ENCODE data around the gene P3H2. TPM values are rescaled to one million over a fixed set of nuclear protein-coding genes. Genes with fewer than 3 reads are reported as not detected.

The P3H2 gene
- total RNA-seq, 5 donors from 2014 or later (not counting 1 experiment from before 2014, with no cell fraction given): 0.16 to 0.50 (median 0.35) TPM; not detected in 2

GRCh38 chr3:190026154-190026553, 94.5 kb downstream of the P3H2 start:
- Histone ChIP-seq H3K36me3 (ENCODE audit: control insufficient read depth in 2 of 2, extremely low read depth in 1 of 2, insufficient read depth in 1 of 2, low read length in 1 of 2) (no peaks in the 10 kb centered on the region), H3K4me1 (ENCODE audit: control insufficient read depth in 1 of 2, extremely low read depth in 1 of 2, insufficient read depth in 2 of 2, low read length in 2 of 2) (no peaks in the 10 kb centered on the region), H3K4me3 (ENCODE audit: control insufficient read depth in 1 of 2, extremely low read depth in 1 of 2, low read length in 1 of 2) (no peak overlapping the region), H3K9me3 (no peaks in the 10 kb centered on the region), H3K27me3 (replicated peaks in 1 of 2; ENCODE audit: control insufficient read depth in 2 of 2, extremely low read depth in 1 of 2, insufficient read depth in 2 of 2, low read length in 1 of 2) (peaks cover 0 to 2% of the 10 kb centered on the region in 2 experiments), H3K27ac (ENCODE audit: low read length) (no peak overlapping the region)
- Mint-ChIP-seq H3K36me3 (no peaks in the 10 kb centered on the region), H3K4me3 (no peak overlapping the region), H3K27ac (no peak overlapping the region), H3K9me3 (no peaks in the 10 kb centered on the region), H3K27me3 (peaks cover 18 to 19% of the 10 kb centered on the region in 2 donors), H3K4me1 (no peaks in the 10 kb centered on the region)
- ChIA-PET POLR2A (interaction anchor here in 1 of 2 donors (0.7 kb wide), 1 partner anchor 1341 kb away, joined by 3 read pairs; no protein-coding TSS in a partner anchor), CTCF (interaction anchor here in 1 of 2 donors (0.6 kb wide), 1 partner anchor 91 kb away, joined by 5 read pairs; no protein-coding TSS in a partner anchor)
- 80% methylated on average over 4 of the region's 6 CpGs for WGBS (ENCODE audit: insufficient coverage)
- DNase-seq (no peak), ATAC-seq (replicated peaks in 1 of 4) (no peak)

- CTCF ChIA-PET: no interaction called here
- DNase-seq (no peak), ATAC-seq (replicated peaks in 1 of 4) (no peak)
- Mint-ChIP-seq H3K4me3 (no peak overlapping the region), H3K27ac (no peak overlapping the region), H3K36me3 (no peaks in the 10 kb centered on the region), H3K9me3 (no peaks in the 10 kb centered on the region), H3K27me3 (peaks cover 18 to 26% of the 10 kb centered on the region in 2 donors), H3K4me1 (no peaks in the 10 kb centered on the region)
- Histone ChIP-seq H3K36me3 (ENCODE audit: control insufficient read depth in 2 of 2, extremely low read depth in 1 of 2, insufficient read depth in 1 of 2, low read length in 1 of 2) (no peaks in the 10 kb centered on the region), H3K27me3 (replicated peaks in 1 of 2; ENCODE audit: control insufficient read depth in 2 of 2, extremely low read depth in 1 of 2, insufficient read depth in 2 of 2, low read length in 1 of 2) (peaks cover 0 to 2% of the 10 kb centered on the region in 2 experiments), H3K27ac (ENCODE audit: low read length) (no peak overlapping the region), H3K9me3 (no peaks in the 10 kb centered on the region), H3K4me1 (ENCODE audit: control insufficient read depth in 1 of 2, extremely low read depth in 1 of 2, insufficient read depth in 2 of 2, low read length in 2 of 2) (no peaks in the 10 kb centered on the region), H3K4me3 (ENCODE audit: control insufficient read depth in 1 of 2, extremely low read depth in 1 of 2, low read length in 1 of 2) (no peak overlapping the region)
- POLR2A ChIA-PET: interaction anchor here in 1 of 2 donors (0.7 kb wide), 1 partner anchor 843 kb away, joined by 3 read pairs; no protein-coding TSS in a partner anchor
- no CpG with 5 or more reads among the region's 4 CpGs for WGBS (ENCODE audit: insufficient coverage)
Measured at GRCh38 chr3:190024912-190025311, 95.8 kb downstream of the P3H2 start.

DNA sequence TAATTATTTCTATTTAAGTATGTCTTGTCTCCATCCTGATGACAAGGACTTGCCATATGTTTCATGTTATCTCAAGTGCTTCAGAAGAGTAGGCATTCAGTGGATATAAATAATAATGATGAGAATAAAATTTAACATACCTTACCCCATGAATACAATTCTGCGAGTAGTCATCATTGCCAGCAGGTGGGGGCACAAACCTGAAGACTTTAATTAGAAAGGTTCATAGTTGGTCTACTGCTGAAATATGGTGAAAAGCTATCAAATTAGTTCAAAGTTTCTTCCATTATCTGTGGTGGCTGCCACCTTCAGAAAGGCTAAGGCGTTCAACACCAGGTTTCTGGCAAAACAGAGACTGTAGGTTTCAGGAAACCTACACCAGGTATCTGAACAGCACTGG, 100.9 kb downstream of the P3H2 start:
- no peaks in the 10 kb centered on the region for H3K9me3 Mint-ChIP-seq
- H3K4me3 Mint-ChIP-seq: no peak overlapping the region
- ATAC-seq (replicated peaks in 1 of 4): no peak
- no CpG with 5 or more reads among the region's 2 CpGs for WGBS (ENCODE audit: insufficient coverage)
- H3K27me3 Mint-ChIP-seq: peaks cover 13 to 25% of the 10 kb centered on the region in 2 donors
- Histone ChIP-seq H3K4me3 (ENCODE audit: control insufficient read depth in 1 of 2, extremely low read depth in 1 of 2, low read length in 1 of 2) (no peak overlapping the region), H3K9me3 (no peaks in the 10 kb centered on the region), H3K36me3 (ENCODE audit: control insufficient read depth in 2 of 2, extremely low read depth in 1 of 2, insufficient read depth in 1 of 2, low read length in 1 of 2) (no peaks in the 10 kb centered on the region), H3K27ac (ENCODE audit: low read length) (no peak overlapping the region), H3K27me3 (replicated peaks in 1 of 2; ENCODE audit: control insufficient read depth in 2 of 2, extremely low read depth in 1 of 2, insufficient read depth in 2 of 2, low read length in 1 of 2) (peaks cover 0 to 2% of the 10 kb centered on the region in 2 experiments), H3K4me1 (ENCODE audit: control insufficient read depth in 1 of 2, extremely low read depth in 1 of 2, insufficient read depth in 2 of 2, low read length in 2 of 2) (no peaks in the 10 kb centered on the region)
- H3K36me3 Mint-ChIP-seq: no peaks in the 10 kb centered on the region
- ChIA-PET POLR2A (no interaction called here), CTCF (no interaction called here)
- no peaks in the 10 kb centered on the region for H3K4me1 Mint-ChIP-seq
- no peak for DNase-seq
- no peak overlapping the region for H3K27ac Mint-ChIP-seq

DNA sequence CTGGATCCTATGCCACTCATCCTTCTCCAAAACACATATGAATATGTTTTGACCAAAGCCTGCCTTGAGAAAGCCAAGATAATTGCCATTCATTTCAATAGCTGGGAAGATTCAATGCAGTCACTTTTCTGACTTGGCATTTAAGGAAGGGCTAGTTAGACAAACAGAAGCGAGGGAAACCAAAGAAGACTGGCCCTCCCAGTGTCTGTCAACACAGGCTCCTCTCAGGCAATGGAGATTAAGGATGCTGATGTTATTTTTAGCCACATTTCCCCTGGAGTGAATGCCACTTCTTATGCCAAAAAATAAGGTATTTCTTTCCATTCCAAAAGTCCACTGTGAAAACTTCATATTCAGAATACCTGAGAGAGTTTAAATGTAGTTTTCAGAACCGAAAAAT, 101.7 kb downstream of the P3H2 start:
- H3K27me3 Mint-ChIP-seq: peaks cover 13 to 31% of the 10 kb centered on the region in 2 donors
- H3K27ac Mint-ChIP-seq: no peak overlapping the region
- H3K4me1 ChIP-seq (ENCODE audit: control insufficient read depth in 1 of 2, extremely low read depth in 1 of 2, insufficient read depth in 2 of 2, low read length in 2 of 2): no peaks in the 10 kb centered on the region
- ATAC-seq (replicated peaks in 1 of 4): no peak
- no peaks in the 10 kb centered on the region for H3K36me3 Mint-ChIP-seq
- H3K4me3 ChIP-seq (ENCODE audit: control insufficient read depth in 1 of 2, extremely low read depth in 1 of 2, low read length in 1 of 2): no peak overlapping the region
- no peak overlapping the region for H3K4me3 Mint-ChIP-seq
- no CpG with 5 or more reads among the region's 2 CpGs for WGBS (ENCODE audit: insufficient coverage)
- no peaks in the 10 kb centered on the region for H3K27me3 ChIP-seq (replicated peaks in 1 of 2; ENCODE audit: control insufficient read depth in 2 of 2, extremely low read depth in 1 of 2, insufficient read depth in 2 of 2, low read length in 1 of 2)
- no peak for DNase-seq
- ChIA-PET CTCF (no interaction called here), POLR2A (no interaction called here)
- H3K4me1 Mint-ChIP-seq: no peaks in the 10 kb centered on the region
- H3K9me3 ChIP-seq: no peaks in the 10 kb centered on the region
- H3K27ac ChIP-seq (ENCODE audit: low read length): no peak overlapping the region
- H3K36me3 ChIP-seq (ENCODE audit: control insufficient read depth in 2 of 2, extremely low read depth in 1 of 2, insufficient read depth in 1 of 2, low read length in 1 of 2): no peaks in the 10 kb centered on the region
- no peaks in the 10 kb centered on the region for H3K9me3 Mint-ChIP-seq

GRCh38 chr3:190018460-190018859, 102.2 kb downstream of the P3H2 start:
- no peak for DNase-seq
- WGBS (ENCODE audit: insufficient coverage): 80% methylated on average over 1 of the region's 1 CpG
- no peak overlapping the region for H3K27ac ChIP-seq (ENCODE audit: low read length)
- H3K4me1 ChIP-seq (ENCODE audit: control insufficient read depth in 1 of 2, extremely low read depth in 1 of 2, insufficient read depth in 2 of 2, low read length in 2 of 2): no peaks in the 10 kb centered on the region
- POLR2A ChIA-PET: no interaction called here
- H3K9me3 ChIP-seq: no peaks in the 10 kb centered on the region
- peaks cover 10 to 28% of the 10 kb centered on the region in 2 donors for H3K27me3 Mint-ChIP-seq
- ATAC-seq (replicated peaks in 1 of 4): no peak
- no peak overlapping the region for H3K27ac Mint-ChIP-seq
- H3K36me3 Mint-ChIP-seq: no peaks in the 10 kb centered on the region
- H3K36me3 ChIP-seq (ENCODE audit: control insufficient read depth in 2 of 2, extremely low read depth in 1 of 2, insufficient read depth in 1 of 2, low read length in 1 of 2): no peaks in the 10 kb centered on the region
- no peak overlapping the region for H3K4me3 ChIP-seq (ENCODE audit: control insufficient read depth in 1 of 2, extremely low read depth in 1 of 2, low read length in 1 of 2)
- CTCF ChIA-PET: no interaction called here
- no peaks in the 10 kb centered on the region for H3K27me3 ChIP-seq (replicated peaks in 1 of 2; ENCODE audit: control insufficient read depth in 2 of 2, extremely low read depth in 1 of 2, insufficient read depth in 2 of 2, low read length in 1 of 2)
- H3K4me3 Mint-ChIP-seq: no peak overlapping the region
- H3K4me1 Mint-ChIP-seq: no peaks in the 10 kb centered on the region
- H3K9me3 Mint-ChIP-seq: no peaks in the 10 kb centered on the region

- no peaks in the 10 kb centered on the region for H3K9me3 ChIP-seq
- Mint-ChIP-seq H3K4me3 (no peak overlapping the region), H3K27ac (no peak overlapping the region), H3K9me3 (no peaks in the 10 kb centered on the region), H3K27me3 (peaks cover 3 to 24% of the 10 kb centered on the region in 2 donors), H3K4me1 (no peaks in the 10 kb centered on the region), H3K36me3 (no peaks in the 10 kb centered on the region)
- H3K27me3 ChIP-seq (replicated peaks in 1 of 2; ENCODE audit: control insufficient read depth in 2 of 2, extremely low read depth in 1 of 2, insufficient read depth in 2 of 2, low read length in 1 of 2): no peaks in the 10 kb centered on the region
- ChIA-PET CTCF (no interaction called here), POLR2A (no interaction called here)
- no peak for ATAC-seq (replicated peaks in 1 of 4)
- H3K4me3 ChIP-seq (ENCODE audit: control insufficient read depth in 1 of 2, extremely low read depth in 1 of 2, low read length in 1 of 2): no peak overlapping the region
- no peak for DNase-seq
- H3K4me1 ChIP-seq (ENCODE audit: control insufficient read depth in 1 of 2, extremely low read depth in 1 of 2, insufficient read depth in 2 of 2, low read length in 2 of 2): no peaks in the 10 kb centered on the region
- no CpG with 5 or more reads among the region's 6 CpGs for WGBS (ENCODE audit: insufficient coverage)
- H3K27ac ChIP-seq (ENCODE audit: low read length): no peak overlapping the region
- no peaks in the 10 kb centered on the region for H3K36me3 ChIP-seq (ENCODE audit: control insufficient read depth in 2 of 2, extremely low read depth in 1 of 2, insufficient read depth in 1 of 2, low read length in 1 of 2)
Measured at GRCh38 chr3:190017521-190018288, 103.0 kb downstream of the P3H2 start.
